ENCODE data around the gene WDR72.

The WDR72 gene

DNA sequence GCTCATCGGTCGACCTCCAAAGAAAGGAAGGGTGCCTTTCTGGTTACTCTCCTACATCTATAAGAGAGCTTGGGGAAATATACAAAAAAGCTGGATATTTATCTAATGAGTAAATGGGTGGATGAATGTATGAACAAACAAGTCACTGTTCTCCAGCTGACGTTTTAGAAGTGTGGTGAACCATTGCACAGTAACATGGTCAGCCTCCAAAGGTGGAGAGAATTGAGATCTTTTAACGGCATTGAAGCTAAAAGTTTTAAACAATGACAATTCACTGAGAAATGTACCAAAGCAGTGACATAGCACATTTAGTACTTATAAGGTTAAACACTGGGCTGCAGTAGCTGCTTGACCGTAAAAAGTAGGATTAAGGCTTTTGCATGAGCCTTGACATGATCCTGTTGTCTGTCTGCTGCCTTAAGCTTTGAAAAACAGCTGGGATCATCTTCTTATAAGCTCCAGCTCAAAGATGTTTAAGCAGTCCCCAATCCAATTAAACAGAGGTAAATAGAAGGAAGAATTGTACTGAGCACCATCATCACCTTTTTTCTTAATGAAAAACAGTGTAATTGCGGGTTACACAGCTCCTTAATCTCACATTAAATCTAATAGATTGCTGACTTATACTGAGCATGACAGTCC lies 222.9 kb downstream of the WDR72 start:
- no peak for DNase-seq (ENCODE audit: low read depth in 2 of 3, low spot score in 2 of 3)

DNA sequence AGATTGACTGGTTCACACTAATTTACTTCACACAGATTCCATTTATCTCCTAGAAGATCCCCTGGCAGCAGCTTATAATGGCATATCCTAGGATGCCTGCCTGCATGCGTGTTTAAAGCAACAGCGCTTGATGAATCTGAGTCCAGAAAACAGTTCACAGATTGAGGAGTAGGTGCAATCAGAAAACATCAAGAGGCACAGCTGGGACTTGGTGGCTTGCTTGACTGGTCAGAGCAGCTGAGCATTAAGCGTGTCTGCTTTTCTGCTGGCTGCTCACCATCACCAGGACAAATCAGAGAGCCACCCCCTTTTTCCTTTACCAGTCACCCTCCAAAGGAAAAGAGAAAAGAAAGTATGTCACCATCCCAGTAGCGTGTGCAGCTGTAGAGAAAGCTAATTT lies 223.6 kb downstream of the WDR72 start:
- DNase-seq (ENCODE audit: low read depth in 2 of 3, low spot score in 2 of 3): no peak

DNA sequence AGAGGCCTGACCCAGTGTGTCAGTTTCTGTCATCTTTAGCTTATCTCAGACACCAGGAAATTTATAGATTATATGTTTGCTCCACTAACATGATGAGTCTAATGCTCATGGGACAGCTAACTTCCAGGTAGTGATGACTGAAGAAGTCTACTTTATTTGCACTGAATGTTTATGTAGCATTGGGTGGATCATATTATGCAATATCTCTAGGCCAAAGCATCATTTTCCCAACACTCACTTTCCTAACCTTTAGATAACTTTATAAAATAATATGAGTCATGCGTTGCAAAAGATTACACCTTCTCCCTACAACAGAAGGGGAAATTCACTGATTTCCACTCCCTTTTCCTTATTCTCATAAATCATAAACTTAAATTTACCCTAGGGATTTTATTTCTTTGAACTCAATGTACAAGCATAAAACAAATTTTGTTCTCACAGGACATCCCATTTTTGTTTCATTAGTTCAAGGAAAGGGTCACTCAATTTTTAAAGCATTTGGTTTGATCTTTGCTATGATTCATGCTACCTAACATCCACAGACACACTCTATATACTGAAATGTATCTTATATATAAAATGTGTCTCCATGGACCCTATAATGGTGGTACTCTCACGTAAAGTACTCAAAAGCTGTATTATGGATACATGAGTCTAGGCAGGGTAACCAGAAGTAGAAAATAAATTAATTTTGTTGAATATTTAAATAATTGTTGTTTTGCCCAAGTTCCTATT lies 225.2 kb downstream of the WDR72 start:
- no peak for DNase-seq (ENCODE audit: low read depth in 2 of 3, low spot score in 2 of 3)

DNA sequence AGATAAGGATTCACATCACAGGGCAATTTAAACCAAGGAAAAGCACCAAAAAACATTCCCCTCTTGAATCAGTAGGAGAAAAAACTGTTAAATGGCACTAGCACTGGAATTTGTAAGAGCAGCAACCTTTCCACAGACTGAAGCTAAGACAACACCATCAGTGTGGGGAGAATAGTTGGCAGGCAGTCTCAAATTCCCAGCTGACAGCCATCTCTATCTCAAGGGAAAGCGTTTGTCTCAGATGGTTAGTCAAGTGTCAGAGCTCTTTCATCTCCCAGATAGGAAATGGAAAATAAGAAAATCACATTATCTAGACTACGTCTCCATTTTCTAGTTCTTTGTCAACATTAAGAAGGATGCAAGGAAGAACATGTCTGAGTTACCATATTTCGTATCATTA lies 228.7 kb downstream of the WDR72 start:
- DNase-seq (ENCODE audit: low read depth in 2 of 3, low spot score in 2 of 3): no peak

DNA sequence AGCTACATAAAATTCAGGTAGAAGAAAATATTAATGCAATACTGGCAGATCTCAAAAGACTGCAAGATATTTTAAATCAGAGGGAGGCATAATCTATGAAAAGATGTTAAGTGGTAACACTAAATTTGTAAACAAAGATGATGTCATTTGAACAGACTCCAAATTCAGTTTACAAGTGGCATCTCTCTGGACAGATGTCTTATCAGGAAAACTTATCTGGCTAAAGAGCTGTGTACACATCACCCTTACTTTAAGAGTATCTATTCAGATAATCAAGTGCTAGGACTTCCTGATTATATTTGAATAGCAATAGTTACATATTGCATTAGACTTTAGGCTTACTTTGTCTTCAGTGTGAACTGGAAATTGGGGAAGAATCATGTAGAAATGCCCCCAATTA lies 231.5 kb downstream of the WDR72 start:
- DNase-seq (ENCODE audit: low read depth in 2 of 3, low spot score in 2 of 3): no peak

DNA sequence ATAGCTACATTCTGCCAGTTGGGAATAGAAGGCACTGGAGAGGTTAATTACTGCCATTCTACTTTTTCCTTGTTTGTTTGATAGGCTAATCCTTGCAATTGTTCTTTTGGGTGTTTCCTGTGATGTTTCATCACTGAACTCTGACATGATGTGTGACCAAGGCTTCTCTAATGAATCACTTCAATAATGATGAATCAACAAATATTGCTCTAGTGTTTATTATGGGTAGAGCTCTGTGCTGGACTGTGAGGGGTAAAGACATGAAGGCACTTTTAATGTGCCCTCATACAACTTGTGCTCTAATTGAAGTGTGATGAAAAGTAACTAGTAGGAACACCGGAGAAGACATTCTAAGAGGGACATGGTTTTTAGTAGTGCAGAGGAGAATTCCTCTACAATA lies 233.6 kb downstream of the WDR72 start:
- DNase-seq (ENCODE audit: low read depth in 2 of 3, low spot score in 2 of 3): no peak

DNA sequence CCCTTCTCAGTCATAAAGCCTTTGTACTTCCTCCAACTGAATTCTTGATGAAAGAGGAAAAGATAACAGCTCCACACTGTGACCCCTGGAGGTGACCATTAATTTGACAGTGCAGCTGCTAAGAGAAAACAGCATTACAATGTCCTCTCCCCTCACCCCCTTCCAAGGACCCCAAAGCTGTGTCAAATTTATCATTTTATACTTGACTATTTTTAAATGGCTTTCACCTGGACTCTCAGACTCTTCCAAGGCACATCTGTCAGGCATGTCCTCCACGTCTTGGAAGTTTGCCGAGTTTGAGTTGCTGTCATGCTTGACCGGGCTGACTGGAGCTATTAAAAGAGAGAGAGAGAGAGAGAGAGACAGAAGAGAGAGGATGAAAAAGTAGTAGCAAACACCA lies 236.5 kb downstream of the WDR72 start:
- no peak for DNase-seq (ENCODE audit: low read depth in 2 of 3, low spot score in 2 of 3)

DNA sequence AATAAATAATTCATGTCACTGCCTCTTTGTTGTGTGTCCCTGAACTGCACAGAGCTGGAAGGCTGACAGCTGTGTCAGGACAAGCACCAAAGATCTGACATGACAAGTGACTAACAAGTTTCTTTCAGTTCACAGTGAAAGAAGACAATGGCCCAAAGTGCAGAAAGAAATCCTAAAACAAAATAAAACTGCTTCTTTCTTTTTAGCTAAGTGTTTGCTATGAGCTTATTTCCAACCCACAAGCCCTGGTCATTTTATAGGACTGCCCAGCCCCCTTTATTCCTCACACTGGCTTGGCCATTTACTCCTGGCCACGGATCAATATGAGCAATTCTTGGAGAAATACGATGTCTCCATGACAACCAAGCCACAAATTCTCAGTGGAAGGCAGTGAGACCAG lies 238.5 kb downstream of the WDR72 start:
- DNase-seq (ENCODE audit: low read depth in 2 of 3, low spot score in 2 of 3): no peak

DNA sequence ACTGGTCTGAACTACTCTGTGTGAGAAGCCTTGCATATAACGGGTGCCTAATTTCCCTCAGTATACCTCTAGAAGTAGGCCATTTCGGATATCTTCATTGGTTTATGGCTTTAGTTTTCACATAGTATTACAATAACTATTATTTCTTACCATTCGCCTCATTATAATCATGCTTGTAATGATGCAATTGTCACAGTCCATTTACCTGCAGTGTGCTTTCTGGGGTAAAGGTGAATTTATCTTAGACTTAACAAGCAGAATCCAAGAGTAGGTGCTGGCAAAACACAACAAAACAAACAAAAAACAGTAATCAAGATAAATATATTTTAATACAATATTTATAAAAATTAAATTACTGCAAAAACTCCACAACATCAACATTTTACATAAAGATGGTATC lies 246.0 kb downstream of the WDR72 start:
- no peak for DNase-seq (ENCODE audit: low read depth in 2 of 3, low spot score in 2 of 3)

DNA sequence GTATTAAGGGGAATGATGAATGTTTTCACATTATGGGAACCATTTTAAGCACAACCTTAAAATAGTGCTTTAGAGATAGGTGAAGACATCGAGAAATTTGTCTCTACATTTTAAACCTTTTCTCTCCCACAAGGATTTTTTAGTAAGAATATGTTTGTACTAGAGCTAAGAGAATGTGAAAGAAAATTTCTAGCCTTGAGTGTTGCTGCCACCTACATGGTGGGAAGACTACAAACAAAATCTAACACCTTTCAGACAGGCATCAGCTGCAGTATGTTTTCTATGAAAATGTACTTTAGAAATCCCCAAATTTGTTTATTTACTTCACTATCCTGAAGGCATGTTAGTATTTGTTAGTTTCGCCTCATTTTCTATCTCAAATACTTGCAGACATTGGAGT lies 247.4 kb downstream of the WDR72 start:
- DNase-seq (ENCODE audit: low read depth in 2 of 3, low spot score in 2 of 3): no peak

DNA sequence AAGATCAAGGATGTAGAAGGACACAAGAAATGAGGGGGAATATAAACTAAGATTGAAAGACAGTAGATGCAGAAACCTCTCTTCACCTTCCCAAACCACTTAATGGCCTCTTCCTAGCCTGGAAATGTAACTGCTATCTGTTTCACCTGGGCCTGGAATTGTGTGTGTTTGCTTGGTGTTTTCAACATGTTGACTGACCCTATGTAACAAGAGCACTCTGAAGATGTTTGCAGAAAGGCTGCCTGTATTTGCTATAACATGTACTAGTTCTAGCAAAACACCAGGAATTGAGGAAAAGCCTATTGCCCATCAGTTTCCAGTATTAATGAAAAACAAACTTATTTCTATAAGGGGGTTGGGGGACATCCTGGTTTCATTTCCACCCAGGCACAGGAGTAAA lies 248.3 kb downstream of the WDR72 start:
- no peak for DNase-seq (ENCODE audit: low read depth in 2 of 3, low spot score in 2 of 3)

DNA sequence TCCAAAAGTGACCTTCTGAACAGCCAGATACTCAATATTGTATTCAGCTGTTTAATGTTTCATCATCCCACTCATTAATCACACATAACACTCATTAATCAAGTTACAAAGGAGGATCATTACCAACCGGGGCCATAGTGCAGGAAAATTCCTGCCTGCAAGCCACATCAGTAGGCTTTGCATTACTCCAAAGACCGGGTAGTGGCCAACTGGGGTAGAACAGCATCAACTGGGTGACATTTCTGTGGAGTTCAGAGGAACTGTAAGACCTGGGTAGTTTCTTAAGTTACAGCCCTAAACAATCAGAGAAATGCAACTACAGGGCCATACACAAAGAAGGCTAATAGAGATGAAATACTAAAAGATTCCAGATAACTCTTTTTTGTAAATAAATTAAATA lies 253.1 kb downstream of the WDR72 start:
- DNase-seq (ENCODE audit: low read depth in 2 of 3, low spot score in 2 of 3): no peak

DNA sequence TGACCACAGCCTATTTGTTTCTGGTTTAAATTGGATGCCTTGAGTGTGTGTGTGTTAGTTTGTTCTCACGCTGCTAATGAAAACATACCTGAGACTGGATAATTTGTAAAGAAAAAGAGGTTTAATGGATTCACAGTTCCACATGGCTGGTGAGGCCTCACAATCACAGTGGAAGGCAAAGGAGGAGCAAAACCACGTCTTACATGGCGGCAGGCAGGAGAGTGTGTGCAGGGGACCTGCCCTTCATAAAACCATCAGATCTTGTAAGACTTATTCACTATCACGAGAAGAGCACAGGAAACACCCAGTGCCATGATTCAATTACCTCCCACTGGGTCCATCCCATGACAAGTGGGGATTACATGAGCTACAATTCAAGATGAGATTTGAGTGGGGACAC lies 260.5 kb downstream of the WDR72 start:
- DNase-seq (ENCODE audit: low read depth in 2 of 3, low spot score in 2 of 3): no peak

DNA sequence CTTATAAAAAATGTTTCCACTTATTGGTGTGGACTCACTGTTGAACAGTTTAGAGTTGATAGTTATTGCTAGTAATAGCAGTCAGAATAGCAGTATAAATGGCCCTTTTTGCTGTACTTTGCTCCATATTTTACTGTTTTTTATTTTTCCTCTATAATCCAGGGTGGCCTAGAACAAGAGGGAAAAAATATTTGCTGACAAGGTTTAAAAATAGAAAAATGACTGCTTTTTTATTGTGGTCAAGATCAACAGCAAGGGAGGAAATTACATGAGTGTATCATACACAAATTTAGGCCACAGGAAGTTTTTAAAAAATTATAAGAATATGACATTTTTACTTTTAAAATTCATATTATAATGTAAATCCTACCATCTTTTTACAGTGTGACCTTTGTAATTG lies 269.1 kb downstream of the WDR72 start:
- no peak for DNase-seq (ENCODE audit: low read depth in 2 of 3, low spot score in 2 of 3)

DNA sequence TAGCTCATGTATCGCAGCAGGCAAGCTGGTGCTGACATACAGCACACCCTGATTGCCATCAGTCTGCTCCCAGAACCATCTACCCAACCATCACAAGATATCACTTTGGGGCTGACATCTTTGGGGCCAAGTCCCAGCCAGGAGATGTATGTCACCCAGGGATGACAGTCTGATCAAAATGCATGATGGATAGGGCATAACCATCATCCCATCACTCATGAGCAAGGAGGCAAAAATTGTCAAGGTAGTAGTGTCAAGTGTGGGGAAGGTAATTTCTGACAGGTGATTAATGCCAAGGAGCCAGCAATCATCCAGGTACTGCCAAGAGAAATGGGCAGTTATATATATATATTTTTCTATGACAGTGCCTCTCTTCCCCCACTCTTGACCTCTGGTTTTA lies 277.4 kb downstream of the WDR72 start:
- no peak for DNase-seq (ENCODE audit: low read depth in 2 of 3, low spot score in 2 of 3)

DNA sequence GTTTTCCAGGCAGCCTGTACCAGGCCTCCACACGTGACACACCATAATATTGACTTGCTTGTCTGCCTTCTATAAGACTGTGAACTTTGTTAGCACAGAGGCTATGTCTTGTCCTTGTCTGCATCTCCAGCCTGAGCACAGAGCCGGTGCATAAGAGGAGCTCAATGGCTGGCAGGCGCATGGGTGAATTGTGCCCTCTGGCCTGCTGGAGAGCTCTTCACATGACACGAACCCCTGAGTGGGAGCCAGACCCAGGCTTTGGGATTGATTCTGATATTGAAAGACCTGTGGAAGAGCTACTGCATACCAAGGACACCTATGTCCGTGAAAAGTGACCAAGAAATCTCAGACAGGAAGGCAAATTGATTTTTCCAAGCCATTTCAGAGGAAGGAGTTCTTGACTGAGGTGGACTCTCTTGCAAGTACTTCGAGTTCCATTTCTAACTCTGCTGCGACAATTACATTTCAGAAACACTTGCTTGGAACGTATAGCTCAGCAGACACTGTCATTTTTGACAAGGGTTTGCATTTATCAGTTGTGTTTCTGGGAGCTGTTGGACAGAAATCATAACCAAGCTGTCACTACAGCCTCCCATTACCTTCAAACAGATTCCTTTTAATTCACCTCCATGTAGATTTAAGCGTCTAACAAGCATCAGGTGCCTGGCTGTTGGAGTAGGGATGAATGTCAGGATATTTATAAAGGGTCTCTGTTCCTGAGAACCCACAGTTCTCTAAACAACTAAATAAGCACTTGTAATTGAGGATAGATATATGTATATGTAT lies 281.3 kb downstream of the WDR72 start:
- no peak for DNase-seq (ENCODE audit: low read depth in 2 of 3, low spot score in 2 of 3)

DNA sequence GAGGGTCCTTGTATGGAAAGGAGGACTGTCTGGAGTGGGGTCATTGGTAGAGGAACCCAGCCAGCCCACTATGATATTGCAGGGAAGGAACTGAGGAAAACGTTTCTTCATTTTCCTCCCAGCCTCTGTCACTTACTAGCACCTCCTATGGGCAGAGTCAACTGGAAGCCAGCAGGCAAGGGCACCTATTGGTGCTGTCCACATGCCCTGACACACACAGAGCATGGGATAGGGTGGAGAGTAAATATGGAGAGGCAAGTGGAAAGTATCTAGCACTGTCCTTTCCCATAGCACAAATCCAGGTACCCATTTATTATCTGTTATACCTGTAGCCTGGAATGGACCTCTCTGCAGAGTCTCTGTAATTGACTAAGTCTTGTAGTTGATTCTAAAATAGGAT lies 285.6 kb downstream of the WDR72 start:
- no peak for DNase-seq (ENCODE audit: low read depth in 2 of 3, low spot score in 2 of 3)

DNA sequence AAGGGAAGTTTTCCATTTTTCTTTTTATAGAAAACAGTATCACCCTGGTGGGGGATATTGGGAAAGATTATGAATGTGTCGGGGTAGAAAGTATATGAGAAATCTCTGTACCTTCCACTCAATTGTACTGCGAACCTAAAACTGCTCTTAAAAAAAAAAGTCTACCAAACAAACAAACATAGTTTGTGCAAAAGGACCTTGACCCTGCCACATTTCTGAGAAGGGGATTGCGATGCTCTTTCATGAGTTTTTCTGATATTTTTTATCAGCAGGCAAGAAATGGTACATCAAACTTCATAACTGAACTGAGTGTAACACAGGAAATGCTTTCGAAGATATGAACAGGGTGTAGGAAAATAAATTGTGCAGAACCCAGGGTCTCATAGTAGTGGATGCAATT lies 286.0 kb downstream of the WDR72 start:
- DNase-seq (ENCODE audit: low read depth in 2 of 3, low spot score in 2 of 3): no peak

DNA sequence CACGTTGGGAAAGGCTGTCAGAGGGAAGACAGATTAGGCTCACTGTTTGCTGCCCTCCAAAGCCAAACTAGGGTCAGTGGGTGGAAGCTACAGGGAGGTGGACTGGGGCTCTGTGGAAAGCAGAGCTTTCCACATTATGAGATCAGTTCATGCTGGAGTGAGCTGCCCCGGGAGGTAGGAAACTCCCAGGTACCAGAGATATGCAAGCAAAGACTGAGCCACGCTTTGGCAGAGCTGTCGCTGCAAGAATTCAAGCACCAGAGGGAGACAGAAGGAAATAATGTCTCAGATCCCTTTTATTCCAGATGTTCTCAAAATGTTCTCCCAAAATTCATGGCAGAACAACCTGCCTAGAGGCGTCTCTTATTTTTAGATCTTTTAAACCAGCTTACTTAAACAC lies 286.6 kb downstream of the WDR72 start:
- no peak for DNase-seq (ENCODE audit: low read depth in 2 of 3, low spot score in 2 of 3)

DNA sequence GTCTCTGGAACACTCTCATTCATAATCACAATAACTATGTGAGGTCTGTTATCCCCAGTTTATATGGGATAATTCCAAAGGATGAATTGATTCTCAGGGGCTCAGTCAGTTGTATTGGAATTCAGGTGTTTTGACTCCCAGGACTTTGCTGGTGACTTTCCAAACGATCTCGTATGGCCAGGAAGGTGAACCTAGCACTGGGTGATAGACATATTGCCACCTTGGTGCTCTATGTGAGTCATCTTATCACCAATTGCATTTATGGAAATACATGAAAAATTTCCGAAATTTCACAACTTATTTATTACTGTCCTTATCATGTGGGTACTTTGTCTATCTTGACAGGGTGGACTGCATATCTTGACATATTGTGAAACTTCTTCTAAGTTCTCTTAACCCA lies 287.3 kb downstream of the WDR72 start:
- DNase-seq (ENCODE audit: low read depth in 2 of 3, low spot score in 2 of 3): no peak

DNA sequence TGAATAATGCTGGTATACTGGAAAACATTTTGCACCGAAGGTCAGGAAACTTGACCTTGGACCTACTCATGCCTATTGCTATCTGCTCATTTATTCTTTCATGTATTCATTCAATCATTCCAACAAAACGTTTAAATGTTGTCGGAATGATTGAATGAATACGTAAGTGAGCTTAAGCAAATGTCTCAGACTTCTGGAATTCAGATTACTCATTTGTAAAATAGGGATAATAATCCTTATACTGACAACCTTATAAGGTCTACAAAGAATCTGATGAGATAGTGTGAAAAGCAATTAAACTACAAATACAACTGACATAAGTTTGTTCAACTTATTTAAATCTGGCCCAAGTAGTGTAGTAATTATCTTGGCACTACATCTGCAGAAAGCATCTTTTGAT lies 288.7 kb downstream of the WDR72 start:
- no peak for DNase-seq (ENCODE audit: low read depth in 2 of 3, low spot score in 2 of 3)

DNA sequence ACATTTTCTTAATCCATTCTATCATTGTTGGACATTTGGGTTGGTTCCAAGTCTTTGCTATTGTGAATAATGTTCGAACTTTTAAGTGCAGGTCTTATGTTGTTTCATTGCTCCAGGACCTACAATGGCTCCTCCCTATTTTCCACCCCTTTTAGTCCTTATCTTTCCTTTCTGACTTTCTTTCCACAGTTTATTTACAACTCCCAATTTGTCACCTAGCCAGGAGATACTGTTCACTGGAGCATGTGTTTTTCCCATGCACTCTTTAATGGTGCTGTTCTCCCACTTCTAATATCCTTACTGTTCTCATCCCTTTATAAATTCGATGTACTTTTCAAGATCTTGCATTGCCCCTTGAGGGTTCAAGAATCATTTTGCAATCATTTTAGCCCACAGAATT lies 290.0 kb downstream of the WDR72 start:
- DNase-seq (ENCODE audit: low read depth in 2 of 3, low spot score in 2 of 3): no peak
